ENCODE data around the gene PPA2.

PPA2 gene

DNA sequence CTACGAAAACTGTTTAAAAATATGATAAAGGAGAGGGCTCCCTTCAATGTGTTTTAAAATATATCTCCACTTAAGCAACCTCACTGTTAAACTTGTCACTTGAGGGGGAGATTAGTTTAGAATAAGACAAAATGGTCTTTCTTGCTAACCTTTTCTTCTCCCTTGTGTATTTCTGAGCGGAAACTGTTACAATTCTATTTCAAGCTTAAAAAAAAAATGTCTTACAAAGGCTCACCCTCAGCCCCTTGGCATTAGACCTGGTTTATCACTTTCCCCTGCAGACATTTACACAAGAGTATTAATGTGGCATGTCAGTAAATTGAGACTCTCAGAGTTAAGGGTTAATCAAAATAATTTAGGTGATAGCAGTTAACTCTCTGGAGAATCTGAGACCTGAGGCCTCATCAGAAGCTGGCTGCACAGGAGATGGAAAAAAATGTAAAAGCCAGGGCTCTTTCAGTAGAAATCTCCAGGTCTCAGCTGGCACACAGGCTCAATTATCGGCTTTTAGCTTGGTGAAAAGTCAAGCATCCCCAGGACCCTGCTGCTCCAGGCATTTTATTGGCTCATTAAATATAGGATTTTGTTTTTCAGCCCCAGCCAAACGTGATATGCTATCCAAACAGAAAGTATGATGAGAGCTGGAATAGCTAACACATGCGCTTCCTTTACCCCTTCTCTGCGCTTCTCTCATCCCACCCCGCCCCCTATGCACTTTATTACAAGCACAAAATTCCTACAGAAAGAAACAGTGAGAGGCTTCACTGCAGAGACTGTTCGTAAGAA lies 130.5 kb downstream of the PPA2 start:
- Histone ChIP-seq H3K9ac (ENCODE audit: low read length) (no peak overlapping the region), H3K27me3 (ENCODE audit: control insufficient read depth, insufficient read depth, low read length) (no peaks in the 10 kb centered on the region), H3K36me3 (ENCODE audit: control insufficient read depth, insufficient read depth, low read length) (no peaks in the 10 kb centered on the region), H3K9me3 (ENCODE audit: control insufficient read depth, low read length) (no peaks in the 10 kb centered on the region), H3K4me3 (ENCODE audit: low read length) (no peak overlapping the region), H3K4me1 (ENCODE audit: control insufficient read depth, insufficient read depth, low read length) (no peaks in the 10 kb centered on the region)

DNA sequence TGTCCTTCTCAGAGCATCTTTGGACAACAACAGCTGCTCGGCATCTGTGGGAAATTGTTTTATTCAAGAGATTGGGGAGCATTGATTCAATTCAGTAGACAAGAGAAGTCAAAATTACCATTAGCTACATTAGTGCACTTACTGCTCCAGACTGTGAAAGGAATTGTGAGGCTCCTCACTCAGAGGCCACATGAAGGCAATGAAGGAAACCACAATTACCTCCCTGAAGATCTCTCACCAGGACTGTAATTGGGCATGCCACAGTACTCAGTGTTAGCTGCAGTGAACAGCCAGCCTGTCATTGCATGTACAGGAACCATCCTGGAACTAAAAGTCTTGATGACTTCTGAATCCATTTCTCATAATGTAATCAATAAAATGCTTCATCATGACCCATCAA lies 144.8 kb downstream of the PPA2 start:
- no peaks in the 10 kb centered on the region for H3K27me3 ChIP-seq (ENCODE audit: control insufficient read depth, insufficient read depth, low read length)
- H3K9ac ChIP-seq (ENCODE audit: low read length), result no peak overlapping the region

DNA sequence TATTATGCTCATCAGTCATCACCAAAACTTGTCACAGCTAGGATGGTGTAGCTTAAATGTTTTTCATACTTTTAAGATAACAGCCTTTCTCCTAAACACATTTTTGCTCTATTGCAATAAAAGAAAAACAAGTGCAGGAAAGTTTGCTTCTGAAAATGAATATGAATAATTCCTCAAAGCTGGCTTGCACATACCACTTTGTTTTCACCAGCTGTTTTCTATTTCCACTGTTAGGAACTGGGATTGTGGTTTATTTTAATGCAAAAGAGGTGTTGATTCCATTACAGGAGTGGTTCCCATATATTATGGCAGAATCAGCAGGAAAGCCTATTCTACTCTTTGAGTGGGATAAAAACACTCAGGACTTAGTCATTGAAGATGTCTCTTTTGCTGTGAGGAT lies 145.9 kb downstream of the PPA2 start:
- no peaks in the 10 kb centered on the region for H3K36me3 ChIP-seq (ENCODE audit: control insufficient read depth, insufficient read depth, low read length)
- no peak overlapping the region for H3K4me3 ChIP-seq (ENCODE audit: low read length)
- H3K4me1 ChIP-seq (ENCODE audit: control insufficient read depth, insufficient read depth, low read length), result no peaks in the 10 kb centered on the region
- H3K27me3 ChIP-seq (ENCODE audit: control insufficient read depth, insufficient read depth, low read length), result no peaks in the 10 kb centered on the region
- no peak overlapping the region for H3K9ac ChIP-seq (ENCODE audit: low read length)
- H3K9me3 ChIP-seq (ENCODE audit: control insufficient read depth, low read length), result no peaks in the 10 kb centered on the region

More for the DNA sequence above, 144.8 kb downstream of the PPA2 start:
- no peaks in the 10 kb centered on the region for H3K4me1 ChIP-seq (ENCODE audit: control insufficient read depth, insufficient read depth, low read length)
- H3K9me3 ChIP-seq (ENCODE audit: control insufficient read depth, low read length), result no peaks in the 10 kb centered on the region
- H3K4me3 ChIP-seq (ENCODE audit: low read length), result no peak overlapping the region
- no peaks in the 10 kb centered on the region for H3K36me3 ChIP-seq (ENCODE audit: control insufficient read depth, insufficient read depth, low read length)

DNA sequence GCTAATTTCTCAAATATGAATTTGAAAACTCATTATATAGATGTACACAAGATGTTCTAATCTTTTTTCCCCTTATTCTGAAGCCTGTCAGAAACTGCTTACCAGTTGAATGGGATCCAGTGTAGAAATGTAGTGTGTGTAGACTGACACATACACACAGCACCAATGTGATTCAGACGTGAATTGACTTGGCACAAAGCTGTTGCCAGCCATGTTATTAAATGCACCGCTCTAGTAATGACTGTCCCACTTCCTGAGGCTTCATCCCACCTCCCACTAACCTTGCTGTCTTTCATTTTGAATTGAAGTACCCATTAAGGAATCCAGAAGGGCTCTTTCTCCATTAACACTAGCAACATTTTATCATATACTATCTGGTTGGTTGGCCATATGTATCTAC lies 146.6 kb downstream of the PPA2 start:
- H3K27me3 ChIP-seq (ENCODE audit: control insufficient read depth, insufficient read depth, low read length), result no peaks in the 10 kb centered on the region
- no peak overlapping the region for H3K9ac ChIP-seq (ENCODE audit: low read length)
- no peaks in the 10 kb centered on the region for H3K4me1 ChIP-seq (ENCODE audit: control insufficient read depth, insufficient read depth, low read length)

More for the DNA sequence above, 146.6 kb downstream of the PPA2 start:
- no peaks in the 10 kb centered on the region for H3K36me3 ChIP-seq (ENCODE audit: control insufficient read depth, insufficient read depth, low read length)
- H3K9me3 ChIP-seq (ENCODE audit: control insufficient read depth, low read length), result no peaks in the 10 kb centered on the region
- H3K4me3 ChIP-seq (ENCODE audit: low read length), result no peak overlapping the region
